Non-pigmented ciliary epithelial cell (primary cell): Measurements from ENCODE around the gene NNT.
"Not testable (repeated sequence)": the region's sequence is repeated elsewhere in the genome, so short reads cannot be mapped to it uniquely, and the experiment has no call there.

Experiments
- DNase-seq: peaks from one replicate; pipeline ENCODE4 v3.0.0-alpha.2; 2010; ENCODE audit warnings: low read depth

NNT gene

GRCh38 chr5:43712081-43712480 is 109.1 kb downstream of the NNT start:
- no peak for DNase-seq

GRCh38 chr5:43719783-43720182 is 116.8 kb downstream of the NNT start:
- DNase-seq: not testable (repeated sequence)

- DNase-seq: no peak
Observed at GRCh38 chr5:43728581-43728980, 125.6 kb downstream of the NNT start.

- DNase-seq: no peak
Observed at GRCh38 chr5:43729846-43730478, 127.0 kb downstream of the NNT start.

- DNase-seq: no peak
Observed at GRCh38 chr5:43730832-43731342, 127.9 kb downstream of the NNT start.

- DNase-seq: no peak
Observed at GRCh38 chr5:43731573-43731972, 128.6 kb downstream of the NNT start.

- not testable (repeated sequence) for DNase-seq
Observed at GRCh38 chr5:43745923-43746548, 143.1 kb downstream of the NNT start.

GRCh38 chr5:43750809-43751208 is 147.8 kb downstream of the NNT start:
- DNase-seq: no peak

- no peak for DNase-seq
Observed at GRCh38 chr5:43753069-43753468, 150.1 kb downstream of the NNT start.
